HEK293 (cell line): ENCODE data around the gene IL36RN.

ENCODE experiments used
- ATF2 ChIP-seq: fragments of 450-650 bp; formaldehyde crosslinking; IDR thresholded peaks from 2 replicates; pipeline ENCODE4 v1.5.1; 2016; ENCODE audit warnings: missing biosample characterization, missing genetic modification characterization, low read depth
- CTCF ChIP-seq: fragments of 450-650 bp; formaldehyde crosslinking; IDR thresholded peaks from 2 replicates; pipeline ENCODE4 v1.5.1; 2016; ENCODE audit warnings: missing biosample characterization, missing genetic modification characterization
- GLI4 ChIP-seq: fragments of 450-650 bp; formaldehyde crosslinking; IDR thresholded peaks from 2 replicates; pipeline ENCODE4 v1.5.1; 2016; ENCODE audit warnings: missing biosample characterization, missing genetic modification characterization
- SALL2 ChIP-seq: fragments of 450-650 bp; formaldehyde crosslinking; IDR thresholded peaks from 2 replicates; pipeline ENCODE4 v1.5.0; 2017; ENCODE audit warnings: missing biosample characterization, mild to moderate bottlenecking, missing genetic modification characterization, borderline replicate concordance

GRCh38 chr2:113058411-113058994 is 495 bp upstream of the IL36RN start:
- TF ChIP-seq SALL2 (tag by site-specific recombination), result no peak
- TF ChIP-seq CTCF, result no peak
- no peak for TF ChIP-seq ATF2 (tag by site-specific recombination)
- no peak for TF ChIP-seq GLI4 (tag by site-specific recombination)
